Activated effector memory CD4-positive, alpha-beta T cell treated with Interleukin-2 at 50 U/mL for 16 hours (primary cell): ENCODE data around the gene NIPAL4.

Experiments
- DNase-seq: peaks from one replicate; pipeline ENCODE4 v3.0.0-alpha.2; 2020

NIPAL4 gene

GRCh38 chr5:157486221-157486681, 26.2 kb downstream of the NIPAL4 start:
- no peak for DNase-seq

DNA sequence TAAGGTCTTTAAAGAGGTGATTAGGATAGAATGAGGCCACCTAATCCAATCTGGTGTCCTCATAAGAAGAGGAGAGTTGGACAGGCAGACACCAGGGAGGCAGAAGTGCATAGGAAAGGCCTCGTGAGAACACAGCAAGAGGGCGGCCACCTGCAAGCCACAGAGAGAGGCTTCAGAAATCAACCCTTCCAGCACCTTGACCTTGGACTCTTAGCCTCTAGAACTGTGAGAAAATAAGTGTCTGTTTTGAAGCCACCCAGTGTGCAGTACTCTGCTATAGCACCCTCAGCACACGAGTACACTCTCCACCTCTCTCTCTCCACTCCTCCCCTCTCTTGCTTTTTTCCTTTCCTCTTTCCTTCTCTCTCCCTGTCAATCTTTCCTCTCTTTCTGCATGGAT, 26.8 kb downstream of the NIPAL4 start:
- DNase-seq, result no peak

GRCh38 chr5:157487358-157487757, 27.3 kb downstream of the NIPAL4 start:
- no peak for DNase-seq

DNA sequence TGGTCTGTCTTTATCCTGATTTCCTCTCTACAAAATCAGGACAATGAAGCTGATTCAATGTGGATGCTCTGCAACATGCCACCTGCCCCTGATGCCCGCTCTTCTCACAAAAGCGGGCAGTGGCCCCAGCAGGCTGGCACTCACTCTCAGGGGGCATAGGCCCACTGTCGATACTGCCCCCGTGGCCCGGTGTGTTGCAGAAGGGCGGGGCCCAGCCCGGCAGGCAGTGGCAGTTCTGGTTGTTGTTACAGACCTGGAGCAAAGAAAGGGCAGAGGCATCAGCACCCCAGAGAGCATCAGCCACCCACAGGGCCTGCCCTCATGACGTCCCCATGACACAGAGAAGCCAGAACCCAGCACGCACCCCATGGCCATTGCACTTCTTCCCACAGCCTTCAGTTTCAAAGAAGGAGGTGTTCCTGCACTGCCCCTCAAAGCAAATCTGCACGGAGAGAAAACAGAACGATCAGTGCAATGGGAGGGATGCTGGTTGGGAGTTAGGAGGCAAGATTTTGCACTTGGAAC, 31.5 kb downstream of the NIPAL4 start:
- DNase-seq, result no peak

GRCh38 chr5:157492886-157493285, 32.9 kb downstream of the NIPAL4 start:
- DNase-seq, result no peak

- no peak for DNase-seq
These were observed 34.3 kb downstream of the NIPAL4 start for GRCh38 chr5:157494178-157494832.

DNA sequence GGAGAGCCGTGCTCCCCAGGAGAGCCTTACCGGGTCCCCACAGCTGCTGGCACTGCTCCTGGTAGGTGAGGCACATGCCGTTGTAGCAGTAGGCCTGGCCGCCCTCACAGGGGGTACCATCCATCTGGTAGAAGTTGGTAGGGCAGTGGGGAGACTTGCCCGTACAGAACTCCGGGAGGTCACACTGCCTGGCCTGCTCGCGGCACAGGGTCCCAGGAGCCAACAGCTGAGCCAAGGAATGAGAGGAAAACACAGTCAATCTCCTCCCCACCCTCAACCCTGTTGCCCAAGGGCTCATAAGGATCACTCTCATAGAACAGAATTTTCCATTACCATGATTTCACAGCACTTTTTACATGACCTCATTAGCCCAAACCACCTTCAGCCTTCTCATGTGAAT, 36.9 kb downstream of the NIPAL4 start:
- DNase-seq, result no peak

DNA sequence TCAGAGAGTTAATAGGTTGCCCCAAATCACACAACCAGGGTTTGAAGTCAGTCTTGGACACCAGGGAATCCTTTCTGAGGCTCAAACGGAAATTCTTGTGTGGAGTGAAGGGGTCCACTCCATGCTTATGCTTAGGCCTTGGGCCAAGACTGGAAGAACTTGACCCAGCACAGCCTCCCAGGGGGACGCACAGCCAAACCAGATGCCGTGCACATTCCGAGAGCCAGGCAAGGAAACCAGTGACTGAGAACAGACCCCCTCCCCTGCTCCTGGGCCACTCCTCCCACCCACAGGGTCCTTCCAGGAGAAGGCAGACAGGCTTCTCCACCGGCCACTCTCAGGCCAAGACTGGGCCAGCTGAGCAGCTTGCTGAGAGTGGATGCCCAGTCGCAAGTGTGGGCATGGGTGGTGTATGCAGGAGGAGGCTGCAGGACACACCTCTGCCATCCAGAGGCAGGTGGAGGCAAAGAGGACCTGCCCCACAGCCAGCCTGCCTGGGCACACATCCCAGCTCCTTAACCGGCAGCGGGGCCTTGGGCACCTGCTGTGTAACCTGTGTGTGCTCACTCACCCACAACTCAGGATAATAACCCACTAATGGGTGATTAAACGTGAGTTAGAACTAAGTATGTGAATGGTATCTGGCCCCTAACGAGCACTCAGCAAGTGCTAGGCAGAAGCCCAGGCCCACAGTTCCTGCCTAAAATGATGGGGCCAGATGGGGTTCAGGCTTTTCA, 38.0 kb downstream of the NIPAL4 start:
- no peak for DNase-seq

- no peak for DNase-seq
These were observed 42.2 kb downstream of the NIPAL4 start for GRCh38 chr5:157502143-157502647.

GRCh38 chr5:157504053-157504452, 44.0 kb downstream of the NIPAL4 start:
- DNase-seq, result no peak

DNA sequence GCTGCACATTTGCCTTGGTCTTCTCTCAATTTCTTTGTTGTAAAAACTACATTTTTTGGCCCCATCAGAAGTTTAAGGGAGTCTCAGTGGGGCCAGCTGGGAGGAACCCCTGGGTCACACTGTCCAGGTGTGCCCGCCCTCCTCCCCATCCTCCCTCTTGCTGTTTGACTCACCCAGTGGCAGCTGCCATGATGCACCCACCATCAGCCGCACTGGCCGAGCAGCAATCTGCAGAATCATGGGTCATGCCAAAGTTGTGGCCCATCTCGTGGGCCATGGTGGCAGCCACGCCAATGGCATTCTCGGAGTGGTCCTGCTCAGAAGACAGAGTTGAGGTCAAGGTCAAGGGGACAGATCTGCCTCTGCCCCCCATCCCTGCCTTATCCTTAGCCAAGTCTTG, 45.5 kb downstream of the NIPAL4 start:
- DNase-seq, result no peak

GRCh38 chr5:157506066-157506590, 46.1 kb downstream of the NIPAL4 start:
- no peak for DNase-seq

GRCh38 chr5:157506981-157507780, 47.2 kb downstream of the NIPAL4 start:
- no peak for DNase-seq

DNA sequence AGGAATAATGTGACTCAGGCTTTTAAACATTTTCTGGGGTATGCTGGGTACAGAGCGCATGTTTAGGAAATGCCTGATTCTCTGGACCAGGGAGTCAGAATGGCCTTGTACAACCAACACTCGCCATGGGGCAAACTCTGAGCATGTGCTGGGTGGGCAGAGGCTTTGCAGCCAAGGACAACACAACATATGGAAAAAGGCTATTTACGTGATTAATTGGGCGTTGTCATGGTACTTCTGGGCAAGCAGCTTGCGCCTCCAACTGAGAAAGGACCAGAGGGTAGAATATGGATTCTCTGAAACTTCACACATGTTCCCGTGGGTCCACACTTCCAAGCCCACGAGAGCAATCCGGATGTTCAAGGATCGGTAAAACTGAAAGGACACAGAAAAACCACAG, 49.1 kb downstream of the NIPAL4 start:
- DNase-seq, result no peak

GRCh38 chr5:157509587-157509986, 49.6 kb downstream of the NIPAL4 start:
- no peak for DNase-seq

- DNase-seq, result no peak
These were observed 50.7 kb downstream of the NIPAL4 start for GRCh38 chr5:157510682-157511081.

DNA sequence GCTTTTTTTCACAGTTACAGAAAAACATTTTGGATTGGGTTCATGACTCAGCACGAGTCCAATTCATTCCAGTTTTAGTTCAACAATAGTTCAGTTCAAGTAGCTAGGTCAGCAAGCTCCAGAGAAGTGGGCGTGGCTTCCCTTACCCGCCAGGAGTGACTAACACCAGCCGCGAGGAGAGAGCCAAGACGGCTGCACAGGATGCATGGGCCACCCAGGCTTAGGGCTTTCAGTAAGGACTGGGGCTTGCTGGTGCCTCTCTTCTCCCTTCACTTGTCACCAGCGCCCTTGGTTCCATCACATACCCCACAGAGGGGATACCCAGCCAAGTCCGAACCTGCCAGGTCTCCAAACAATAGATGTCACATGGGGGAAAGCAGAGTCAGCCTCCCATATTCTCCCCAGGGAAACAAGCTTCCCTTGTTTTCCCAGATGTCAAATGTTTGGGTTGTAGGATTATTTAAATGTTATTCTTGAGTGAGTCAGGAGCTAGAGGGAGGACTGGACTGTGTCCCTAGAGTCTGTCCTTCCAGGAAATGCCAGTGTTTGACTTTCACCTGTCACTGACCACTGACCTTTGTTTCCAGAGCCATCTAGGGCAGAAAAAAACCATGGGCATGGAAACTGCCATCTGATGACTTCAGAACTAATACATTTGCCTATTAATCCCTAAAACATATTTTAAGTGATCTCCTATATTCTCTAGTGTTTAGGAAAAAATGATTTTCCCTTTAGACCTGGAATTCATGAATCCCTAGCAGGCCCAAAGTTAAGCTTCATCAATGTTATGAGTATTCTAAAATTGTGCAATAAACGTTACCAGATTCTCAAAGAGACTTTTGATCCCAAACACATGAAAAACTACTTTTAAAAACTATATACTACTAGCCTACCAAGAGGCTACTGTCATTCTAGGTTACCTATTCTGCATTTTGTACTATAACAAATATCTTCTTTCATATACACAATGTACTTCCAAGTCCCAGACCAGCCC, 51.9 kb downstream of the NIPAL4 start:
- DNase-seq, result peak; percentile 29

- DNase-seq, result no peak
These were observed 53.2 kb downstream of the NIPAL4 start for GRCh38 chr5:157513182-157513581.

DNA sequence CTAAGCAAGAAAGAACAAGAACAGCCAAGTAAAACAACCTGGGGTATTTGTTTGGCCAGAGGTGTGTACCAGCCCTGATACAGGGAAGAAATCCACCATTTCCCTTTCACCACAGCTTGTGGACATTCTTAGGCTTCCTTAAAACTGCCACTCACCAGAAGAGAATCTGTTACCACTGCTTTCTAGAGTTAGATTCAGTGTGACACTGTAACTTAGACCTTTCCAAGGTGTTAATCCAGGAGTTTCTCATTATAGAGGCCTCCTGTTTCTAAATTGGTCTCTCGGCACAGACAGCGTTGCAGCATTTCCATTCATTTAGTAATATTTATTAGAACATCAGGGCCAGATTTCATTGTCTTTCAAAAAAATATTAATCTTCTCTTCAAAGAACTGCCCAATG, 55.0 kb downstream of the NIPAL4 start:
- no peak for DNase-seq

GRCh38 chr5:157516006-157516405, 56.0 kb downstream of the NIPAL4 start:
- no peak for DNase-seq

DNA sequence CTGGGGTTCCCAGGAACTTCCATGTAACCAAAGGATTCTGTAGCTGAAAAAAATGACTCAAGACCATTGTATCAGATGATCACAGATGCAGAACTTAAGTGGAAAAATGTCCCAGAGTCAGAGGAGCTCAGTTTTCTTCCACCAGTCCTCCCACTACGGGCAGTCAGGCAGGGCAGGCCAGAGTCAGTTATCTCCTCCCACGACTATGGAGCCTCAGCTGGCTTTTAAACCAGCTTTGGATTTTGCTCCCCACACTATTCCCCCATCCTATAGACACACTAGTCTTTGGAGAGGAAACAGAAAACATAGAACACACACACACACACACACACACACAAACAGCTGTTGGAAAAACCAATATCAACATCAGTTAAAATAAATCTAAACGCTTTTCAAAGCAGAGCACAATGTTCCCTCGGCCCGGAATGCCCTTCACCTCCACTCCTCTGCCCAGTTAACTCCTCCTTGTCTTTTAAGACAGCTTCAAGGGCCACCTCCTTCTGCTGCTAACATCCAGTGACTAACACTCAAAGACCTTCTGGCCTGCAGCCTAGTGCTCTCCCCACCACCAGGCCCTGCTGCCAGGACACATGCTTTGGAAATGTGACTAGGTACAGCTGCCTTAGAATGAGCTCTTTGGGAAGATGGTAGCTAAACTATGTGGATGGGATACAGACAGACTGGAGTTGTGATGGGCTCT, 56.8 kb downstream of the NIPAL4 start:
- DNase-seq, result no peak
